Amniotic epithelial cell (primary cell): ENCODE data around the gene DGKB.
A peak's percentile ranks its signal among the peaks of the same experiment; 100 is the strongest.
"Not testable (repeated sequence)": the region's sequence is repeated elsewhere in the genome, so short reads cannot be mapped to it uniquely, and the experiment has no call there.

Source experiments
- DNase-seq: peaks from one replicate; pipeline ENCODE4 v3.0.0-alpha.2; 2010; ENCODE audit warnings: low read depth

DGKB gene

GRCh38 chr7:14579971-14580370 is 322.6 kb downstream of the DGKB start:
- no peak for DNase-seq

GRCh38 chr7:14576578-14576977 is 326.0 kb downstream of the DGKB start:
- DNase-seq: no peak

- no peak for DNase-seq
Measured at GRCh38 chr7:14570750-14571607, 331.6 kb downstream of the DGKB start.

- no peak for DNase-seq
Measured at GRCh38 chr7:14552060-14552459, 350.5 kb downstream of the DGKB start.

- no peak for DNase-seq
Measured at GRCh38 chr7:14551310-14551709, 351.2 kb downstream of the DGKB start.

GRCh38 chr7:14542624-14543023 is 359.9 kb downstream of the DGKB start:
- DNase-seq: no peak

- DNase-seq: no peak
Measured at GRCh38 chr7:14521183-14521582, 381.4 kb downstream of the DGKB start.

GRCh38 chr7:14510268-14510667 is 392.3 kb downstream of the DGKB start:
- DNase-seq: no peak

- no peak for DNase-seq
Measured at GRCh38 chr7:14507617-14508016, 394.9 kb downstream of the DGKB start.

GRCh38 chr7:14505906-14506305 is 396.6 kb downstream of the DGKB start:
- no peak for DNase-seq

- no peak for DNase-seq
Measured at GRCh38 chr7:14504134-14504533, 398.4 kb downstream of the DGKB start.

GRCh38 chr7:14503623-14504022 is 398.9 kb downstream of the DGKB start:
- no peak for DNase-seq

GRCh38 chr7:14501436-14501835 is 401.1 kb downstream of the DGKB start:
- DNase-seq: no peak

- DNase-seq: no peak
Measured at GRCh38 chr7:14497390-14497789, 405.2 kb downstream of the DGKB start.

GRCh38 chr7:14495633-14496032 is 406.9 kb downstream of the DGKB start:
- DNase-seq: no peak

- DNase-seq: no peak
Measured at GRCh38 chr7:14487701-14488395, 414.7 kb downstream of the DGKB start.

- DNase-seq: no peak
Measured at GRCh38 chr7:14483663-14484062, 418.9 kb downstream of the DGKB start.

- no peak for DNase-seq
Measured at GRCh38 chr7:14480281-14480680, 422.3 kb downstream of the DGKB start.

GRCh38 chr7:14478834-14479510 is 423.6 kb downstream of the DGKB start:
- DNase-seq: no peak

- DNase-seq: not testable (repeated sequence)
Measured at GRCh38 chr7:14461716-14462115, 440.8 kb downstream of the DGKB start.

- DNase-seq: not testable (repeated sequence)
Measured at GRCh38 chr7:14458846-14459245, 443.7 kb downstream of the DGKB start.

GRCh38 chr7:14457568-14458453 is 444.7 kb downstream of the DGKB start:
- DNase-seq: peak; percentile 77
